ENCODE data around the gene TMEM132D.

The TMEM132D gene

DNA sequence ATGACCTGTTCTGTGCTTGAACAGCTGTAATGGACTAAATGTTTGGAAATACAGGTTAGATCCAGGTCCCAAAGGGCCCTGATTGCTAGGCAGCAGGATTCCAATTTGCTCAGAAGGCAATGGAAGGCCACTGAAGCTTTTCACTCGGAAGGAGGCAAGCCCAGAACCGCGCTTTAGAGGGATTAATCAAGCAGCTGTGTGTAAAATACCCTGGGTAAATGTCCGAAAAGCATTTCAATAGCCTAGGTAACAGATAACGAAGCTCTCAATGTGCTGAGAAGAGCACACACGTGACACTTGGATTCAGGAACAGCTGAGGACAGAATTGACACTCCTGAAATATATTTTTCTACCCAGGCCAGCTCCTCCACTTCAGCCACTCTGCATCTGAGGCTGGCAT, 436.1 kb downstream of the TMEM132D start:
- no peak for DNase-seq (ENCODE audit: low read depth in 2 of 2, low spot score in 1 of 2)

DNA sequence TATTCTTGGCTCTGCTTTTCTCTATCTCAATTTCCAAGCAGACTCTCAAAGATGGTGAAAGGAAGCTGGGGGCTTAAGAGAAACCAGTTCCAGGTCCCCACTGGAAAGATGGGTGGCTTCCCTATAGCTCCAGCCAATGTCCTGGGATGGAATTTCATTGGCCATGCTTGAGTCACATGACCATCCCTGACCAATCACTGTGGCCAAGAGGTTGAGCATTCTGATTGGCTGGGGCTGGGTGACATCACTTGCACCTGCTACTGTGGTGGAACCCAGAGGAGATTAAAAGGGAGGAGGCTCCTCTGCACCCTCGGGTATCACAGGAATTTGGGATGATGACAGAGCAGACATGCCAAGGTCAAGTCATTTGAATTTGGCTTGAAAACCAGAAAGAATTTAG, 436.5 kb downstream of the TMEM132D start:
- no peak for DNase-seq (ENCODE audit: low read depth in 2 of 2, low spot score in 1 of 2)

DNA sequence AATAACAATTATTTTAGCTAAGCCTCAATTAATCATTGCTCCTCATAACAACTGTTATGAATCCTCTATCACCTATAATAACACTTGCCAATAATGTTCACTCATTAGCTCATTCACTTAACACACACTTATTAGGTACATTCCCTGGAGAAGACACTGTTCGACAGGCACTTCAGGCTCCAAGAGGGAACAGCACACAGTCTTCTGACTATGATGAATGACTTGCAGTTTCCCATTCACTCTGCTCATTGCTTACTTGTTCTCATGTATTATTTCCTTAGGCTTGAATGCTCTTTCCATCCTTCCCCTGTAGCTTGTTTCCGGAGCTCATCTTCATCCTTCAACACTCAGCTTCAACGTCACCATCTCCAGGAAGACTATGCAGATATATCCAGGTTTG, 437.3 kb downstream of the TMEM132D start:
- DNase-seq (ENCODE audit: low read depth in 2 of 2, low spot score in 1 of 2), result no peak

GRCh38 chr12:129459886-129460285, 443.9 kb downstream of the TMEM132D start:
- no peak for DNase-seq (ENCODE audit: low read depth in 2 of 2, low spot score in 1 of 2)

DNA sequence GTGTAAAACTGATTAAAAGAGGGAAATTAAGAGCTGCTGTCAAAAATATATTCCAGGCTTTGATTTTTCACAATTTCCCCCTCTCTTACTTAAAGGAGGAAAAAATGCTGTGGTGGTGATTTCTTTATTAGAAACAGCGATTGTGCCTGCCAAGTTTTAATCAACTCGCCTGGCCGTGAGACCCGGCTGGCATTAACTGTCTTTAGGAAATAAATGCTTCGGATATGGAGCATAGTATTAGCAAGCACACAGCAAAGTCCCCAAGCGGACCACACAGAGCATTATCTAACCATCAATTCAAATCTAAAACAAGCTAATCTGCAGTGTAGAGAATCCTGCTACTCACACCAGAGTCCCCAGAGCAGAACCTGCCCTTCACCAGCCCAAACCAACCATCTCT, 457.1 kb downstream of the TMEM132D start:
- DNase-seq (ENCODE audit: low read depth in 2 of 2, low spot score in 1 of 2), result no peak

DNA sequence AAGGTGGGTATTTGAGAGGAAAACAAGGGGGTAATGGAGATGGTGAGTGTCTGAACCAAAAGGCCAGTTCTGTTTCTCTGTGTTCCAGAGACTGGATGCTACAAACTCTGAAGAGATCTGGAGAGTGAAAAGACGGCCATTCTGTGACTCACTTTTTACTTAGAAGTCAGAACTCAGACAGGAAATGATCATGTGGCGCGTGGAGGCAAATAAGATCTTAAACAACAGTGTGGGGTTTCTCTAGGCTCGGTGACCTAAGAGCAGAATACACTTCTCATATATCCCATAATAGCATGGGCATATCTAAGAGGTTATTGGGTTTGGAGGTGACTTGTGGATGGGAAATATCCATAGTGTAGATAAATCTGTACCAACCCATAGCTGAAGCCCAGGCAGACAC, 463.5 kb downstream of the TMEM132D start:
- no peak for DNase-seq (ENCODE audit: low read depth in 2 of 2, low spot score in 1 of 2)

GRCh38 chr12:129434790-129435189, 469.0 kb downstream of the TMEM132D start:
- no peak for DNase-seq (ENCODE audit: low read depth in 2 of 2, low spot score in 1 of 2)

GRCh38 chr12:129428240-129428936, 475.4 kb downstream of the TMEM132D start:
- no peak for DNase-seq (ENCODE audit: low read depth in 2 of 2, low spot score in 1 of 2)

- no peak for DNase-seq (ENCODE audit: low read depth in 2 of 2, low spot score in 1 of 2)
Measured at GRCh38 chr12:129423041-129423580, 480.7 kb downstream of the TMEM132D start.

GRCh38 chr12:129413295-129413694, 490.5 kb downstream of the TMEM132D start:
- no peak for DNase-seq (ENCODE audit: low read depth in 2 of 2, low spot score in 1 of 2)

GRCh38 chr12:129409281-129409680, 494.5 kb downstream of the TMEM132D start:
- no peak for DNase-seq (ENCODE audit: low read depth in 2 of 2, low spot score in 1 of 2)

DNA sequence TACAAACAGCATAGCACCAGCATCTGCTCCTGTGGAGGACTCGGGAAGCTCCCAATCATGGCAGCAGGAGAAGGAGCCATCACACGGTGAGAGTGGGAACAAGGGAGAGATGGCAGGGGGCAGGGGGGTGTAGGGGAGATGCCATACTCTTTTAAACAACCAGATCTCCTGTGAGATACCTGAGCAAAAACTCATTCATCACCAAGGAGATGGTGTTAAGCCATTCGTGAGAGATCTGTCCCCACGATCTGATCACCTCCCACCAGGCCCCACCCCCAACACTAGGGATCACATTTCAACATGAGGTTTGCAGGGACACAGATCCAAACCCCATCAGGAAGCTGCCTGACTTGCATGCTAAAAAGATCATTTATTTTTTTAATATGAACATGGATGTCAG, 499.3 kb downstream of the TMEM132D start:
- DNase-seq (ENCODE audit: low read depth in 2 of 2, low spot score in 1 of 2), result no peak

DNA sequence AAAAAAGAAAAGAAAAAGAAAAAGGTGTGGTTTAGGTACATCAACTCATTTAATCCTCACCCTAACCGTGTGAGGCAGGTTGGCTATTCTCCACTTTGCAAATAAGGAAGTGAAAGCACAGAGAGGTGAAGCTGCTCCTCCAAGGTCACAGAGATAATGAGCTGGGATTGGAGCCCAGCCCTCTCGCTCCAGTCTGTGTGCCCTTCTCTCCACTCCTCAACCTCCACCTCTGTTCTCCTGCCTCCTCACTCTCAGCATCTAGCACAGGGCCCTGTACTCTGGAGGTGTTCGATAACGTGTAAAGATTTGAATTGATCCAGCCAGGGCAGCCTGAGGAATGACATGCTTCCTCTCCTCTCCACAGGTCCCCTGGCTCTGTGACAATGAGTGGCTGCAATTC, 502.3 kb downstream of the TMEM132D start:
- DNase-seq (ENCODE audit: low read depth in 2 of 2, low spot score in 1 of 2), result no peak

DNA sequence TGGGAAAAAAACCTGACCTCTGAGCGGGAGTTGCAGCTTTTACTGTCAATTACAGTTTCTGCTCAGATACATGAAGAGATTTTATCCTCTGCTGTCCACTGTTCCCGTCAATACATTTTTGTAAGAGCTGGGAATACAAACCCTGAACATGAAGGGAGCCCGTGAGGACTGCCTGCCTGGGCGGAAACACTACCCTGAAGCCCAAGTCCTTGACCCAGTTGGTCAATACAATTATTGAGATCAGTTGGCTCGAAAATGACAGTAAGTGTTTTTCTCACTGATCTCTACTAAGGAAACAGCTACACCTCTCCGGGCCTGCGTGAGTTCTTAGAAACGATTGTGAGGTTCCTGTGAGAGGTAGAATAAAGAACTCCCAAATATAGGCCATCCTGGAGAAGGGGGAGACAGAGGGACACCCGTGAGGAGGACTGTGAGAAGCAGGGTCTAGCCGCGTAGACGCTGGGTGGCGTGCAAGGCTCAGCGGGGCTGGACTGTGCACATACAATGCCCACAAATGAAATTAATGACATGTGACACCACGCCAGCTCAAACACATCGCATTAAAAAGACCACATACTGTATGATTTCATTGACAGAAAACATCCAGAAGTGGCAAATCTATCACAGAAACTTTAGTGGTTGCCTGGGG, 509.5 kb downstream of the TMEM132D start:
- no peak for DNase-seq (ENCODE audit: low read depth in 2 of 2, low spot score in 1 of 2)

DNA sequence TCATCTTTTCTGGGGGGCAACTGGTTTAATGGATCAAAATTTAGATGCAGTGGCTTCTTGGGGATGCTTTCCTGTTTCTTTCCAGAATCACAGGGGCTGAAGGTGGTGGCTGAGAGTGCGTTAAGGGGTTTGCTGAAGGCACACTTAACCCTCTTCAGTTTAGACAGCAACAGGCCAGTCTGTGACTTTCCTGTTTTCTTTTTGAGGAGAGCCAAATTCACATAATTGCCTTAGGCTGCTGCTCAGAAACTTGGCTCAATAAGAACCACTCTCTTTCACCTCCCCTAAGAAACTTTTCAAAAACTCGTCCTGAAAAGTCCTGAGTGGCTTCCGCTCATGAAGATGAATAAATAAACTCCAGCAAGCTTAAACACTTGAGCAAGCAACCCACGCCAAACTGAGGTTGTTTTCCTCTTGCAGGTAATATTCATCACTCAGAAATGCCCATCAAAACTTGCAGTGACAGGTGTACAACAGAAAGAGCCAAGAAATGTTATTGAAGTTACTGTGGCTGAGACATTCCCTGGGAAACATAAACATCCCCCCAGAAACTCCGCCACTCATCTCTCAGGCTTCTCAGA, 510.4 kb downstream of the TMEM132D start:
- no peak for DNase-seq (ENCODE audit: low read depth in 2 of 2, low spot score in 1 of 2)

DNA sequence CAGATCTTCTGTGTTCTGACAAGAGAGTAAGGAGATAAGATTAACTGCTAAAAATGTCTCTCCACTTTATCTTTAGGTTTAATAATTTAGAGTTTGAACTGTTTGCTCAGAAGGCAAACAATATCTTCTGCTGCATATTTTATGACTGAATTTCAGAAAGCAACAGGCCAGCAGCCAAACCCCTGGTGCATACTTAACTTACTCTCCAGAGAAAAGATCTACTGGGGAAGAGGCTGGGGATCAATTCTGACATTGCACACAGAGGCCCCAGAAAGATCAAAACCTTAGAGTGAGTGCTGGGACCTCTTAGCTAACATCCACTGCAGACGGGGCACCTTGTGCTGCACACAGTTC, 518.2 kb downstream of the TMEM132D start:
- no peak for DNase-seq (ENCODE audit: low read depth in 2 of 2, low spot score in 1 of 2)

- no peak for DNase-seq (ENCODE audit: low read depth in 2 of 2, low spot score in 1 of 2)
Measured at GRCh38 chr12:129383956-129384355, 519.9 kb downstream of the TMEM132D start.

GRCh38 chr12:129381715-129382114, 522.1 kb downstream of the TMEM132D start:
- no peak for DNase-seq (ENCODE audit: low read depth in 2 of 2, low spot score in 1 of 2)

DNA sequence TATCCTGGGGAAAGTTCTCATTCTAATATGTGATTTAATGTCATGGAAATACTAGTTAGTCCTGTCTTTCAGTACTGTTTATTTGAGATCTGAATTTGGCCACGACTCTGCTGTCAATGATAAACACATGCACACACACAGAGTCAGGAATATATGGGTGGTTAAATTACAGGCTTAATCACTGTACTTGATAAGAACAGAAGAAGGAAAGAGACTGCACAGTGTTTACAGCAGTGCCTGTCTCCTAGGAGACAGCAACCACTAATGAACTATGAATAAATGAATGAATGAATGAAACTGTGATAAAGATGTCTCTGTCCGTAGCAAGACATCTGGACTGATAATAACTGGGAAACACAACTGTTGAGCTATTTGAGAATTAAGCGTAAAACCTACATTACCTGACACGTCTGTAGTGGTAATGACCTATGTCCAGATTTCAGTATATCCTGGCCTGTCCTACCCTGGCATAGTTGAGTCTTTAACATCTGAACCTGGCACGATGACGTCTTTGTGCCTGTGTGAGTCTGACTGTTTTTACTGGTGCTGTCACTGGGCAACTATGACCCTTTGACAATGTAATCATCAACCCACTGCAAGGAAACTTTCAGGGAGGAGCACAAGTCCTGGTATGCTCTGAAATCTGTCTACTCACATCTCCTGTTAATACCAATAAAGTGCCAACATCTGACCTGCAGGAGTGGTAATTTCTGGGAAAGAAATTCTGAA, 524.6 kb downstream of the TMEM132D start:
- DNase-seq (ENCODE audit: low read depth in 2 of 2, low spot score in 1 of 2), result no peak

- no peak for DNase-seq (ENCODE audit: low read depth in 2 of 2, low spot score in 1 of 2)
Measured at GRCh38 chr12:129378496-129378895, 525.3 kb downstream of the TMEM132D start.

GRCh38 chr12:129373746-129374145, 530.1 kb downstream of the TMEM132D start:
- no peak for DNase-seq (ENCODE audit: low read depth in 2 of 2, low spot score in 1 of 2)

GRCh38 chr12:129372876-129373275, 530.9 kb downstream of the TMEM132D start:
- DNase-seq (ENCODE audit: low read depth in 2 of 2, low spot score in 1 of 2), result no peak
